Thyroid gland (tissue), 4 donors: ENCODE measurements around the gene ICE1.

Experiments
- CTCF ChIP-seq, 6 experiments: fragments of 200-600 bp in 3 of 6; fragments of 450-650 bp in 3 of 6; sonication (generic) in 3 of 6; IDR thresholded peaks; one replicate each; pipeline ENCODE4 v1.5.1; 2016 to 2019; ENCODE audit warnings: antibody characterized with exemption in 6 of 6, mild to moderate bottlenecking in 2 of 6, inconsistent platforms in 1 of 6, moderate library complexity in 1 of 6
- POLR2A ChIP-seq, 2 donors: fragments of 450-650 bp; IDR thresholded peaks; one replicate each; pipeline ENCODE4 v1.6.1; 2017; ENCODE audit warnings: antibody characterized with exemption in 2 of 2, mild to moderate bottlenecking in 2 of 2, moderate library complexity in 1 of 2

- TF ChIP-seq POLR2A (IDR thresholded peaks at IDR 0.05) (no peak), CTCF (IDR thresholded peaks at IDR 0.05) (no peak)
Observed at GRCh38 chr5:5481206-5481605, 58.7 kb downstream of the ICE1 start.
